HepG2 (cell line): Measurements from ENCODE around the gene YPEL3. TPM values are rescaled to one million over a fixed set of nuclear protein-coding genes. Genes with fewer than 3 reads are reported as not detected.
A peak's percentile ranks its signal among the peaks of the same experiment; 100 is the strongest.

Experiments
- ATAC-seq: fragments of 200-7000 bp; cut with Tn5 transposase; 3 replicates; pipeline ENCODE4 v1.9.1; 2020; ENCODE audit warnings: mild to moderate bottlenecking, moderate library complexity
- BruUV-seq: library from RNA; stranded (reverse); fragments of 400-500 nt; replicated peaks from 2 replicates; lab custom pipeline; 2021; lab: Mats Ljungman, UMichigan
- CTCF ChIA-PET: fragments of 300-600 bp; formaldehyde crosslinking; extraction: SDS; loops from one replicate; lab custom pipeline; 2021; ENCODE audit warnings: low total read pairs, inconsistent platforms, low intra/inter-chr PET ratio; lab: Yijun Ruan, JAX
- POLR2A ChIA-PET: fragments of 350-600 bp; sonication (Branson Sonifier 250); formaldehyde crosslinking; loops from one replicate; lab custom pipeline; 2020; ENCODE audit warnings: antibody characterized with exemption, inconsistent platforms; lab: Yijun Ruan, JAX
- DNase-seq: peaks from one replicate; pipeline ENCODE4 v3.0.0-alpha.2; 2015; ENCODE audit warnings: low spot score
- FAIRE-seq: peaks from 3 replicates; lab custom pipeline; 2011; peaks lifted over from hg19 to GRCh38; lab: Jason Lieb, UNC
- H2AFZ ChIP-seq: one replicate; pipeline ENCODE4 v1.6.1; 2011; ENCODE audit warnings: low read length, inconsistent platforms
- H3K27ac ChIP-seq: fragments of 300-600 bp; 3 replicates; pipeline ENCODE4 v1.8.0; 2011; ENCODE audit warnings: mixed run types, mild to moderate bottlenecking, mixed read lengths, low read length, inconsistent platforms; ENCODE audit not compliant: insufficient read depth; ENCODE audit errors: extremely low read length
- H3K27me3 ChIP-seq, 2 experiments: fragments of 200-600 bp in 1 of 2; 2 replicates in 1 of 2; 3 replicates in 1 of 2; pipeline versions ENCODE4 v1.6.0 to v1.8.0; 2011; ENCODE audit warnings: low read length in 2 of 2, mild to moderate bottlenecking in 2 of 2, moderate library complexity in 2 of 2, inconsistent platforms in 1 of 2; ENCODE audit not compliant: insufficient read depth in 2 of 2, control insufficient read depth in 1 of 2
- H3K36me3 ChIP-seq, 2 experiments: fragments of 200-600 bp in 1 of 2; replicated peaks in 1 of 2; 2 replicates in 1 of 2; 3 replicates in 1 of 2; pipeline versions ENCODE4 v1.5.1 to v1.8.0; 2011; ENCODE audit warnings: low read length in 2 of 2, inconsistent platforms in 1 of 2; ENCODE audit not compliant: insufficient read depth in 2 of 2, control insufficient read depth in 1 of 2
- H3K4me1 ChIP-seq: 2 replicates; pipeline ENCODE4 v1.5.1; 2012; ENCODE audit warnings: low read length, inconsistent platforms; ENCODE audit not compliant: insufficient read depth
- H3K4me2 ChIP-seq: 2 replicates; pipeline ENCODE4 v1.6.0; 2011; ENCODE audit warnings: low read depth, low read length, inconsistent platforms
- H3K4me3 ChIP-seq, 3 experiments: fragments of 200-600 bp in 1 of 3; sonication (generic), shearing (Covaris generic) in 1 of 3; replicated peaks in 1 of 3; 2 replicates each; pipeline ENCODE4 v1.5.1; 2011 to 2016; ENCODE audit warnings: low read length in 3 of 3, inconsistent platforms in 2 of 3, low read depth in 2 of 3, mild to moderate bottlenecking in 2 of 3, control low read depth in 1 of 3, mixed read lengths in 1 of 3; ENCODE audit not compliant: insufficient read depth in 1 of 3
- H3K79me2 ChIP-seq: one replicate; pipeline ENCODE4 v1.6.1; 2011; ENCODE audit warnings: low read length, inconsistent platforms; ENCODE audit not compliant: insufficient read depth
- H3K9ac ChIP-seq: 2 replicates; pipeline ENCODE4 v1.6.0; 2011; ENCODE audit warnings: mild to moderate bottlenecking, low read depth, low read length, inconsistent platforms; ENCODE audit not compliant: insufficient read depth
- H3K9me3 ChIP-seq: 2 replicates; pipeline ENCODE4 v1.5.1; 2012; ENCODE audit warnings: mild to moderate bottlenecking, low read length
- H4K20me1 ChIP-seq: 2 replicates; pipeline ENCODE4 v1.6.0; 2011; ENCODE audit warnings: inconsistent platforms, mild to moderate bottlenecking, low read length, moderate library complexity; ENCODE audit not compliant: insufficient read depth
- AGO2 ChIP-seq: fragments of 200-400 bp; formaldehyde crosslinking; optimal IDR thresholded peaks from 2 replicates; pipeline ENCODE3; 2017; ENCODE audit warnings: mild to moderate bottlenecking, low read depth, low read length, moderate library complexity
- MBNL3 ChIP-seq: fragments of 250-450 bp; sonication (Bioruptor Pico); conservative IDR thresholded peaks from 2 replicates; pipeline ENCODE4 v1.8.0; 2022; ENCODE audit warnings: mild to moderate bottlenecking, inconsistent platforms
- MED13 ChIP-seq: sonication (generic); formaldehyde crosslinking; IDR thresholded peaks from 2 replicates; pipeline ENCODE4 v1.5.0; 2020; ENCODE audit warnings: missing genetic modification reagents
- POLR2A ChIP-seq, 2 experiments: IDR thresholded peaks; 2 replicates each; pipeline ENCODE4 v1.6.1; 2011; ENCODE audit warnings: low read depth in 2 of 2, low read length in 2 of 2, mild to moderate bottlenecking in 1 of 2, moderate library complexity in 1 of 2; ENCODE audit not compliant: insufficient read depth in 1 of 2
- RBFOX2 ChIP-seq: fragments of 200-400 bp; formaldehyde crosslinking; IDR thresholded peaks from 2 replicates; pipeline ENCODE4 v1.6.1; 2017; ENCODE audit warnings: low read depth, mild to moderate bottlenecking, low read length
- SSRP1 ChIP-seq: IDR thresholded peaks from 2 replicates; pipeline ENCODE4 v1.6.1; 2016; ENCODE audit warnings: control low read depth
- ZNF441 ChIP-seq: sonication (generic); formaldehyde crosslinking; IDR thresholded peaks from 2 replicates; pipeline ENCODE4 v1.7.0; 2021; ENCODE audit warnings: missing genetic modification reagents, borderline replicate concordance
- WGBS: methylation state at CpG from one replicate; pipeline ENCODE4 v1.1.6; 2017; ENCODE audit warnings: low lambda C conversion rate; 5-methylcytosine and 5-hydroxymethylcytosine counted together
- in situ Hi-C: cut with HindIII; loops from 2 replicates; pipeline ENCODE4 v1.10.0; 2017; ENCODE audit warnings: low pct_unique_long_range_greater_than_20kb; ENCODE audit not compliant: extremely low pct_ligation_motif_present
- intact Hi-C: fragments of 100-400 bp; cut with micrococcal nuclease; formaldehyde crosslinking; loops from one replicate; pipeline ENCODE4 v1.10.0; 2022; ENCODE audit not compliant: unreplicated experiment
- polyA plus RNA-seq, 8 experiments: library from polyadenylated mRNA; depleted of rRNA in 3 of 8; stranded (reverse) in 7 of 8; unstranded in 1 of 8; fragments of >200 nt; fragmentation: Illumina TruSeq in 4 of 8; extraction: Trizol in 4 of 8; gene quantifications; 2 replicates each; pipeline versions ENCODE4 v1.2.1 to v1.2.3, GENCODE V29; 2011 to 2016; ENCODE audit warnings: low read depth in 4 of 8, missing spikeins in 1 of 8, mixed read lengths in 1 of 8; ENCODE audit not compliant: insufficient read depth in 1 of 8
- total RNA-seq, 5 experiments: library from RNA; depleted of rRNA; stranded (reverse); fragments of >200 nt; fragmentation: Illumina TruSeq; extraction: Trizol; gene quantifications; 2 replicates each; pipeline ENCODE4 v1.2.3, GENCODE V29; 2016; ENCODE audit warnings: low read depth in 1 of 5
- TF ChIP-seq, protein P1 (sequence below): IDR thresholded peaks from 2 replicates; pipeline ENCODE4 v1.6.1; 2016; ENCODE audit warnings: control low read depth

The YPEL3 gene
- total and polyA plus RNA-seq, 2 of the 13 experiments (the other 11 are each of a cell fraction or from before 2014, with no cell fraction given) = 5.4 to 47.0 TPM

DNA sequence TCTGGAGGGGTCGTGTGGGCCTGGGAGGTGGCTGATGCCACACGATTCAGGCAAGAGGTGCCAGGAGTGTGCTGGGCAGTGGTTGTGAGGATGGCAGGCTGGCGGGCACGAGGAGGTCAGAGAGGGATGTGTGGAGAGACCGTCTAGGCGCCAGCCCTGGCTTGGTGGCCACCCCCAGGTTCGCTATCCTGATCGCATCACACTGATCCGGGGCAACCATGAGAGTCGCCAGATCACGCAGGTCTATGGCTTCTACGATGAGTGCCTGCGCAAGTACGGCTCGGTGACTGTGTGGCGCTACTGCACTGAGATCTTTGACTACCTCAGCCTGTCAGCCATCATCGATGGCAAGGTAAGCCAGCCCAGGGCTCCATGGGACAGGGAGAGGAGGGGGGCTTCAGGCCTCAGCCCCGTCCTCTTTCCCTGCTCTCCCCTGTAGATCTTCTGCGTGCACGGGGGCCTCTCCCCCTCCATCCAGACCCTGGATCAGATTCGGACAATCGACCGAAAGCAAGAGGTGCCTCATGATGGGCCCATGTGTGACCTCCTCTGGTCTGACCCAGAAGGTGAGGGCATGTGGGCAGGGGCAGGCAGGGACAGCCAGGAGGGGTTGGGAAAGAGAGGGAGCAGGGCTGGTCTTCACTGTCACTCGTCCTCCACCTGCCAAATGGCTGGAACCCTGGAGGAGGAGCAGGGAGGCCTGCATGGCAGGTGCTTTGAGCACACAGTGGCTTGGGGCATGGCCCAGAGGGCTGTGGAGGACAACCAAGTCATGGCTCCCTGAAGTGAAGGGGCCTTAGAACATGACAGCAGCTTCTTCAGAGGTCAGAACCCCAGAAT lies 12.6 kb downstream of the YPEL3 start:
- no peak overlapping the region for H3K4me3 ChIP-seq
- ChIA-PET CTCF (no interaction called here), POLR2A (interaction anchor here (2.2 to 3.2 kb wide), 2 partner anchors 8 to 18 kb away, joined by 11 to 24 read pairs; partner anchors contain the start of genes ALDOA and TBX6)
- H4K20me1 ChIP-seq = no peaks in the 10 kb centered on the region
- no peak for ATAC-seq
- H3K79me2 ChIP-seq = peaks cover 28% of the 10 kb centered on the region
- DNase-seq = no peak
- H3K4me1 ChIP-seq = peaks cover 47% of the 10 kb centered on the region
- no peaks in the 10 kb centered on the region for H3K27me3 ChIP-seq
- no peak overlapping the region for H3K4me2 ChIP-seq
- in situ Hi-C loops = loop anchor here (25.0 kb wide), 1 partner anchor 554 kb away; no protein-coding TSS in a partner anchor
- H2AFZ ChIP-seq = no peak overlapping the region
- no peaks in the 10 kb centered on the region for H3K9me3 ChIP-seq
- peaks cover 31 to 57% of the 10 kb centered on the region in 2 experiments for H3K36me3 ChIP-seq
- BruUV-seq = no TSS peak
- WGBS = 98% methylated on average over 23 of the region's 24 CpGs
- no peak overlapping the region for H3K27ac ChIP-seq
- H3K9ac ChIP-seq = no peak overlapping the region
- FAIRE-seq = no peak
- TF ChIP-seq POLR2A (IDR thresholded peaks at IDR 0.05; ENCODE audit: insufficient read depth in 1 of 2, low read depth in 2 of 2, low read length in 2 of 2) = peak in 1 of 2 experiments; percentile 36; a peak in 1 of 4 replicates
- no peak for TF ChIP-seq MED13 (CRISPR knock-in tag)
- 0 out of 2 replicates have a peak, but pooled peaks have one; percentile 47 for TF ChIP-seq SSRP1 (CRISPR knock-in tag)
- peak; percentile 64; the same call in 1 of the 2 replicates for TF ChIP-seq RBFOX2
- TF ChIP-seq AGO2 = peak; percentile 68
- TF ChIP-seq, protein P1, sequence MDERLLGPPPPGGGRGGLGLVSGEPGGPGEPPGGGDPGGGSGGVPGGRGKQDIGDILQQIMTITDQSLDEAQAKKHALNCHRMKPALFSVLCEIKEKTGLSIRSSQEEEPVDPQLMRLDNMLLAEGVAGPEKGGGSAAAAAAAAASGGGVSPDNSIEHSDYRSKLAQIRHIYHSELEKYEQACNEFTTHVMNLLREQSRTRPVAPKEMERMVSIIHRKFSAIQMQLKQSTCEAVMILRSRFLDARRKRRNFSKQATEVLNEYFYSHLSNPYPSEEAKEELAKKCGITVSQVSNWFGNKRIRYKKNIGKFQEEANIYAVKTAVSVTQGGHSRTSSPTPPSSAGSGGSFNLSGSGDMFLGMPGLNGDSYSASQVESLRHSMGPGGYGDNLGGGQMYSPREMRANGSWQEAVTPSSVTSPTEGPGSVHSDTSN = no peak
- TF ChIP-seq ZNF441 = no peak
- TF ChIP-seq MBNL3 (CRISPR knock-in tag) = no peak
- intact Hi-C loops = loop anchor here (10.0 kb wide), 1 partner anchor 571 kb away; the partner anchor contains the start of genes FBRS and PRR14
